Measurements from ENCODE around the gene RFPL3.
"Not testable (repeated sequence)": the region's sequence is repeated elsewhere in the genome, so short reads cannot be mapped to it uniquely, and the experiment has no call there.

RFPL3 gene

GRCh38 chr22:32354360-32355351 lies 3.0 kb upstream of the RFPL3 start:
- DNase-seq, result no peak

- DNase-seq, result no peak
These were observed 1.9 kb upstream of the RFPL3 start for GRCh38 chr22:32355760-32356159.

GRCh38 chr22:32360096-32360495 lies 2.4 kb downstream of the RFPL3 start:
- DNase-seq, result not testable (repeated sequence)

- no peak for DNase-seq
These were observed 3.6 kb downstream of the RFPL3 start for GRCh38 chr22:32361257-32361656.

GRCh38 chr22:32364210-32364609 lies 6.5 kb downstream of the RFPL3 start:
- DNase-seq, result no peak

- DNase-seq, result no peak
These were observed 18.2 kb downstream of the RFPL3 start for GRCh38 chr22:32375678-32376450.

- no peak for DNase-seq
These were observed 19.0 kb downstream of the RFPL3 start for GRCh38 chr22:32376681-32377080.

GRCh38 chr22:32378707-32379272 lies 21.1 kb downstream of the RFPL3 start:
- DNase-seq, result no peak

- no peak for DNase-seq
These were observed 23.3 kb downstream of the RFPL3 start for GRCh38 chr22:32380991-32381390.

- no peak for DNase-seq
These were observed 28.0 kb downstream of the RFPL3 start for GRCh38 chr22:32385681-32386080.

GRCh38 chr22:32389685-32390084 lies 32.0 kb downstream of the RFPL3 start:
- peak in 1 of 2 experiments; percentile 16 for DNase-seq

- no peak for DNase-seq
These were observed 37.4 kb downstream of the RFPL3 start for GRCh38 chr22:32395107-32395506.

- no peak for DNase-seq
These were observed 38.6 kb downstream of the RFPL3 start for GRCh38 chr22:32396255-32396654.

GRCh38 chr22:32396746-32397145 lies 39.1 kb downstream of the RFPL3 start:
- no peak for DNase-seq

- DNase-seq, result no peak
These were observed 43.8 kb downstream of the RFPL3 start for GRCh38 chr22:32401486-32401885.

- no peak for DNase-seq
These were observed 46.4 kb downstream of the RFPL3 start for GRCh38 chr22:32404021-32404420.

GRCh38 chr22:32407312-32407711 lies 49.6 kb downstream of the RFPL3 start:
- no peak for DNase-seq

- DNase-seq, result no peak
These were observed 50.3 kb downstream of the RFPL3 start for GRCh38 chr22:32407936-32408335.

- DNase-seq, result no peak
These were observed 52.3 kb downstream of the RFPL3 start for GRCh38 chr22:32409977-32410376.

- DNase-seq, result no peak
These were observed 52.8 kb downstream of the RFPL3 start for GRCh38 chr22:32410459-32410858.
